A673 (cell line): ENCODE measurements around the gene SBF2. TPM values are rescaled to one million over a fixed set of nuclear protein-coding genes. Genes with fewer than 3 reads are reported as not detected.

ENCODE experiments used
- BruUV-seq: library from RNA; stranded (reverse); fragments of 400-500 nt; replicated peaks from 2 replicates; lab custom pipeline; 2021; lab: Mats Ljungman, UMichigan
- CTCF ChIA-PET: fragments of 300-600 bp; sonication (Branson Sonifier 250); formaldehyde crosslinking; loops from one replicate; lab custom pipeline; 2022; ENCODE audit warnings: antibody characterized with exemption; lab: Charles Lee
- POLR2A ChIA-PET: fragments of 300-600 bp; sonication (Branson Sonifier 250); formaldehyde crosslinking; loops from one replicate; lab custom pipeline; 2022; ENCODE audit warnings: antibody characterized with exemption; ENCODE audit not compliant: low non-redundant PET; lab: Charles Lee
- DNase-seq: peaks from one replicate; pipeline ENCODE4 v3.0.0-alpha.2; 2015; ENCODE audit warnings: low spot score
- H3K27ac ChIP-seq: fragments of 200-600 bp; sonication (generic); 2 replicates; pipeline ENCODE4 v1.5.1; 2016; ENCODE audit warnings: mixed run types, low read depth, mild to moderate bottlenecking, mixed read lengths, antibody characterized with exemption, low read length; ENCODE audit not compliant: poor library complexity, severe bottlenecking
- H3K27me3 ChIP-seq: fragments of 200-600 bp; sonication (generic); replicated peaks from 2 replicates; pipeline ENCODE4 v1.6.1; 2017; ENCODE audit warnings: mixed run types, low read depth, mild to moderate bottlenecking, mixed read lengths, antibody characterized with exemption, low read length; ENCODE audit not compliant: insufficient read depth, poor library complexity
- H3K36me3 ChIP-seq: fragments of 200-600 bp; sonication (generic); 2 replicates; pipeline ENCODE4 v1.6.1; 2016; ENCODE audit warnings: mixed run types, mild to moderate bottlenecking, mixed read lengths, antibody characterized with exemption, low read length; ENCODE audit not compliant: insufficient read depth, poor library complexity, severe bottlenecking
- H3K4me1 ChIP-seq: fragments of 200-600 bp; sonication (generic); 2 replicates; pipeline ENCODE4 v1.6.1; 2017; ENCODE audit warnings: mixed run types, mild to moderate bottlenecking, mixed read lengths, antibody characterized with exemption, low read length; ENCODE audit not compliant: insufficient read depth, poor library complexity, severe bottlenecking
- H3K4me3 ChIP-seq: fragments of 200-600 bp; sonication (generic); 2 replicates; pipeline ENCODE4 v1.5.1; 2016; ENCODE audit warnings: low read depth, mixed run types, mild to moderate bottlenecking, mixed read lengths, low read length; ENCODE audit not compliant: poor library complexity, severe bottlenecking
- H3K9me3 ChIP-seq: fragments of 200-600 bp; sonication (generic); 2 replicates; pipeline ENCODE4 v1.6.1; 2016; ENCODE audit warnings: mixed run types, low read depth, mild to moderate bottlenecking, mixed read lengths, antibody characterized with exemption, low read length; ENCODE audit not compliant: poor library complexity, severe bottlenecking
- EZH2 ChIP-seq: fragments of 200-600 bp; sonication (generic); IDR thresholded peaks from 2 replicates; pipeline ENCODE4 v1.6.1; 2017; ENCODE audit warnings: borderline replicate concordance, low read depth, mild to moderate bottlenecking, mixed read lengths, antibody characterized with exemption, low read length; ENCODE audit not compliant: poor library complexity, severe bottlenecking
- intact Hi-C: fragments of 100-400 bp; cut with micrococcal nuclease; formaldehyde crosslinking; loops from one replicate; pipeline ENCODE4 v1.10.0; 2022; ENCODE audit not compliant: unreplicated experiment
- total RNA-seq: library from RNA; stranded (reverse); gene quantifications from 2 replicates; pipeline ENCODE4 v1.2.3, GENCODE V29; 2021
- TF ChIP-seq, protein P1 (sequence below): fragments of 300-800, 200-600 bp; sonication (generic); conservative IDR thresholded peaks from 2 replicates; pipeline ENCODE4 v1.5.1; 2017; ENCODE audit warnings: low read depth, mild to moderate bottlenecking, antibody characterized with exemption, low read length, moderate library complexity, mixed read lengths

The SBF2 gene
- total RNA-seq, 1 experiment from 2014 or later: 31.8 TPM

DNA sequence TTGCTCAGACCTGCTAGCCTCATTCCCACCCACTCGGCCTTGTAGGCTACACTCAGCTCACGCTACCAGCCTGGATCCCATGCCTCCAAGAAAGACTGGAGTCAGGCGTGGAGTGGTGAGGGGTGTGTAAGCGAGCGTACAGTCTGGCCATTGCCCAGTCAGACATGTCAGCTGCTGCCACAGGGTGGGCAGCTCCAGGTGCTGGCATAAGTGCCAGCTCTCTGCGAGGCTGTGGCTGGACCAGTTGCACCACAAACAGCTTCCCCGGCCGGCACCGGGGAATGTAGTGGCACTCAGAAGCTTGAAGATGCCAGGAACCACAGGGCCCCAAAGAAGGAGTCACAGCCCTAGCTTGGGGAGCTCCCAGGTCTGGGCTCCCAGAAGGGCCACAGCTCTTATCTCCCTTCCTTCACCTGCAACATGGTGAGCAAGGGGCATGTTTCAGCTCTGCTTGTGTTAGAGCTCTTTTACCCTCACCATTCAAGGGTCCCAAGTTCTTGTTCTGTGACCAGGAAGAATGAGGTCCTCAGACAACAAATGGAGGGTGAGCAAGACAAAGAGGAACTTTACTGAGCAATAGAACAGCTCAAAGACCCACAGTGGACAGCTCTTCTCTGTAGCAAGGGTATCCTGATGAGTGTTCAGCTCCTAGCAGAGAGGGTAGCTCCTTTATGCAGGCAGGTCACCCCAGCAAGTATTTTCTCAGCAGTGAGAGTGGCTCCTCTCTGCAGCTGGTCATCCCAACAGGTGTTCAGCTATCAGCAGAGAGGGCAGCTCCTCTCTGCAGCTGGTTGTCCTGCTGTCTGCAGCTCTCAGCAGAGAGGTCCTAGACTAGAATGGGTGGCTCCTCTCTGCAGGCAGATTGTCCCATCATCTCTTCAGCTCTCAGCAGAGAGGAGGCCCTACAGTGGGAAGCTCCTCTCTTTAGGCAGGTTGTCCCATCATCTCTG, 6.0 kb downstream of the SBF2 start:
- no peak overlapping the region for H3K4me3 ChIP-seq
- no peak for DNase-seq
- CTCF ChIA-PET: no interaction called here
- no peaks in the 10 kb centered on the region for H3K27me3 ChIP-seq
- no TSS peak for BruUV-seq
- no peaks in the 10 kb centered on the region for H3K36me3 ChIP-seq
- POLR2A ChIA-PET: no interaction called here
- TF ChIP-seq EZH2: no peak
- TF ChIP-seq, protein P1, sequence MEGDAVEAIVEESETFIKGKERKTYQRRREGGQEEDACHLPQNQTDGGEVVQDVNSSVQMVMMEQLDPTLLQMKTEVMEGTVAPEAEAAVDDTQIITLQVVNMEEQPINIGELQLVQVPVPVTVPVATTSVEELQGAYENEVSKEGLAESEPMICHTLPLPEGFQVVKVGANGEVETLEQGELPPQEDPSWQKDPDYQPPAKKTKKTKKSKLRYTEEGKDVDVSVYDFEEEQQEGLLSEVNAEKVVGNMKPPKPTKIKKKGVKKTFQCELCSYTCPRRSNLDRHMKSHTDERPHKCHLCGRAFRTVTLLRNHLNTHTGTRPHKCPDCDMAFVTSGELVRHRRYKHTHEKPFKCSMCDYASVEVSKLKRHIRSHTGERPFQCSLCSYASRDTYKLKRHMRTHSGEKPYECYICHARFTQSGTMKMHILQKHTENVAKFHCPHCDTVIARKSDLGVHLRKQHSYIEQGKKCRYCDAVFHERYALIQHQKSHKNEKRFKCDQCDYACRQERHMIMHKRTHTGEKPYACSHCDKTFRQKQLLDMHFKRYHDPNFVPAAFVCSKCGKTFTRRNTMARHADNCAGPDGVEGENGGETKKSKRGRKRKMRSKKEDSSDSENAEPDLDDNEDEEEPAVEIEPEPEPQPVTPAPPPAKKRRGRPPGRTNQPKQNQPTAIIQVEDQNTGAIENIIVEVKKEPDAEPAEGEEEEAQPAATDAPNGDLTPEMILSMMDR: no peak
- H3K4me1 ChIP-seq: peaks cover 25% of the 10 kb centered on the region
- H3K9me3 ChIP-seq: no peaks in the 10 kb centered on the region
- no peak overlapping the region for H3K27ac ChIP-seq
- intact Hi-C loops: no loop called here

DNA sequence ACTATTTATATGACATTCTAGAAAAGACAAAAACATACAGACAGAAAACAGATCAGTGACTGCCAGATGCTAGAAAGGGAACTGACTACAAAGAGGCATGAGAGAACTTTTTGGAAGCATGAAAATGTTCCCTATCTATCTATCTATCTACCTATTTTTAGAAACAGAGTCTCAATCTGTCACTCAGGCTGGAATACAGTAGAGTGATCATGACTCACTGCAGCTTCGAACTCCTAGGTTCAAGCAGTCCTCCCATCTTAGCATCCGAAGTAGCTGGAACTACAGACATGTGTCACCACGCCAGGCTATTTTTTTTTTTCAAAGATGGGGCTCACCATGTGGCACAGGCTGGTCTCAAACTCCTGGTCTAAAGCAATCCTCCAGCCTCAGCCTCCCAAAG, 6.9 kb downstream of the SBF2 start:
- H3K36me3 ChIP-seq: no peaks in the 10 kb centered on the region
- ChIA-PET POLR2A (no interaction called here), CTCF (no interaction called here)
- H3K4me3 ChIP-seq: no peak overlapping the region
- no peak for DNase-seq
- BruUV-seq: no TSS peak
- H3K4me1 ChIP-seq: peaks cover 18% of the 10 kb centered on the region
- intact Hi-C loops: no loop called here
- no peak overlapping the region for H3K27ac ChIP-seq
- no peaks in the 10 kb centered on the region for H3K27me3 ChIP-seq
- H3K9me3 ChIP-seq: no peaks in the 10 kb centered on the region
- no peak for TF ChIP-seq EZH2
- TF ChIP-seq, protein P1: no peak

DNA sequence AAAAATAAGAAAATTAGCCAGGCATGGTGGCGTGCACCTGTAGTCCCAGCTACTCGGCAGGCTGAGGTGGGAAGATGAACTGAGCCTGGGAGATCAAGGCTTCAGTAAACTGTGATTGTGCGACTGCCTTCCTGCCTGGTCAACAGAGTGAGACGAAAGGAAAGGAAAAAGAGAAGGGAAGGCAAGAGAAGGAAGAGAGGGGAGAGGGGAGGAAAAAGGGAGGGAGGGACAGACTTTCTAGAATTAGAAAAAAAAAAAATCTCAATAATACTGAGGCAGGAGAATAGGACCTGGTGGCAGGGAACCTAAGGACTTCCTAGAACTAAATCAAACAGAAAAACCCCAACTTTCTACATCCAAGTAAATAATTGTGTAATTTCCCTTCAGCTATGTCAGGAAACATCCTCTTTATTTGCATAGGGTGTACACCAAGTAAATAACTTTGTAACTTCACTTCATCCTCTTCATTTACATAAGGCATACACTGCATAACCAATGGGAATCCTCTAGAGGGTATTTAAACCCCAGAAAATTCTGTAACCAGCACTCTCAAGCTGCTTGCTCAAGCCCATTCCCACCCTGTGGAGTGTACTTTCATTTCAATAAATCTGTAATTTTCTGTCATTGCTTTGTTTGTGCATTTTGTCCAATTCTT, 8.7 kb downstream of the SBF2 start:
- peaks cover 15% of the 10 kb centered on the region for H3K4me1 ChIP-seq
- no peaks in the 10 kb centered on the region for H3K9me3 ChIP-seq
- POLR2A ChIA-PET: no interaction called here
- DNase-seq: no peak
- no peak overlapping the region for H3K27ac ChIP-seq
- BruUV-seq: no TSS peak
- TF ChIP-seq EZH2: no peak
- TF ChIP-seq, protein P1: no peak
- CTCF ChIA-PET: no interaction called here
- intact Hi-C loops: no loop called here
- H3K36me3 ChIP-seq: no peaks in the 10 kb centered on the region
- H3K27me3 ChIP-seq: no peaks in the 10 kb centered on the region
- no peak overlapping the region for H3K4me3 ChIP-seq
